HG03521 (cell line): ENCODE results near the gene PHETA2.
"Not testable (repeated sequence)": the region's sequence is repeated elsewhere in the genome, so short reads cannot be mapped to it uniquely, and the experiment has no call there.

ENCODE experiments used
- ATAC-seq: cut with Tn5 transposase; IDR thresholded peaks from one replicate; pipeline ENCODE4 v1.9.1; 2021; ENCODE audit warnings: mild to moderate bottlenecking, moderate library complexity; ENCODE audit not compliant: unreplicated experiment

The PHETA2 gene

GRCh38 chr22:42101199-42101598 lies 27.2 kb downstream of the PHETA2 start:
- no peak for ATAC-seq

DNA sequence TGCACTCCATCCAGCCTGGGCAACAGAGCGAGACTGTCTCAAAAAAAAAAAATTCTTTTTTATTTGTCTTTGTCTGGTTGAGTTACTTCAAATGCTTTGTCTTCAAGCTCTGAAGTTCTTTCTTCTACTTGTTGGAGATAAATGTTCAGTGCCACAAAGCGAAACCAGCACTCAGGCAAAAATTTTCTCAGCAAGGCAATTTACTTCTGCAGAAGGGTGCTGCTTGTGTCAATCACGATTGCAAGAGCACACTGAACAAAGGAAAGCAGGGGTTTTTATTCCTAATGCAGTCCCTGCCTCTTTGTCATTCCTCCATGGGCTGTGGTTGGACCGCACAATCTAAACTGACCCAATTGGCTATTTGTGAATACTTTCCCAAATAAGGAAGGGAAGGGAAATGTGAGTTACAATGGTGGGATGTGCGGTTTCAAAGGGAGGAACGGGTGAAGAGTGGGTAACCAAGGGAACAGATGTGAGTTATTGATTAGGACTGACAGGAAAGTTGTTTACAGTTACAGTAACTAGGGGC lies 30.3 kb downstream of the PHETA2 start:
- not testable (repeated sequence) for ATAC-seq

- no peak for ATAC-seq
Observed at GRCh38 chr22:42108848-42109247, 34.8 kb downstream of the PHETA2 start.

DNA sequence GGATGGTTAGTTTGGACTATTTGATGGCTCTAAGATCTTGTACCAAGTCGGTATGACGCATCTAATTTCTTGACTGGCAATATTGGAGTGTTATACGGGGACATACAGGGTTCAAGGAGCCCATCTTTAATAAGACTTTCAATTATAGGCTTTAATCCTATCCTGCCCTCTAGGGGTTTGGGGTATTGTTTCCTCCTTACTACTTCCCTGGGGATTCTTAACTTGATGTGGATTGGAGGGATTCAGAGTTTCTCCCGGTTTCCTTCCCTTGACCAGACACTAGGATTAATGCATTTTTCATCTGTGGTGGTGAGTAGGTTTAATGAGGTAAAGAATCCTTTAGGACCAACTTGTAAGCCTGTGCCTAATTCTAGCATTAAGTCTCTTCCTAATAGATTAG lies 37.8 kb downstream of the PHETA2 start:
- ATAC-seq = no peak

- not testable (repeated sequence) for ATAC-seq
Observed at GRCh38 chr22:42112793-42113192, 38.7 kb downstream of the PHETA2 start.

- no peak for ATAC-seq
Observed at GRCh38 chr22:42114721-42115120, 40.7 kb downstream of the PHETA2 start.

- ATAC-seq = not testable (repeated sequence)
Observed at GRCh38 chr22:42115420-42115830, 41.4 kb downstream of the PHETA2 start.

DNA sequence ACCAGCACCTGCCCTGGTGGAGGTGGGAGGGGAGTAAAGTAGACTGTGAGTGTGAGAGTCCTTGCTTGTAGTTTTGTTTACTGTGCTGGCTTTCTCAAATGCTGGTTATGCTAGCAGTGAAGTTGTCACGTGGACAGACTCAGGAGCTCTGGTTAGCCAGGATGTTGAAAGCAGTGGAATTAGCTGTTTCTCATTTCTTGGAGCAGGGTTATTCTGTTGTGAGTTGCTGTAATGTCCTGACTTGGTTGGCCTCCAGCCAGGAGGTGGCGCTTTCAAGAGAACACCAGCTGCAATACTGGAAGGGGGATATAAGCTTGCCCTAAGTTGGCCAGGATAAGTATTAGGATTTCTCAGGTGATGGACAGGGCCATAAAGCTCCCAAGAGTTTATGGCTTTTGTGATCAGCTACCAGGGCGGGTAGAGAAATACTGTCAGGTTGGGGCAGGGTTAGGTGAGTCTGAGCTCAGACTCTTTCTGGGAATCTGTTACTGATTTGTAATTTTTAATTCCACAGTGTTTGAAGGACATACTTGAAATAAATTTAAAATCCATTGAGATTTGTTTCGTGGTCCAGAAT lies 42.9 kb downstream of the PHETA2 start:
- ATAC-seq = no peak

- ATAC-seq = not testable (repeated sequence)
Observed at GRCh38 chr22:42120231-42121021, 46.4 kb downstream of the PHETA2 start.

DNA sequence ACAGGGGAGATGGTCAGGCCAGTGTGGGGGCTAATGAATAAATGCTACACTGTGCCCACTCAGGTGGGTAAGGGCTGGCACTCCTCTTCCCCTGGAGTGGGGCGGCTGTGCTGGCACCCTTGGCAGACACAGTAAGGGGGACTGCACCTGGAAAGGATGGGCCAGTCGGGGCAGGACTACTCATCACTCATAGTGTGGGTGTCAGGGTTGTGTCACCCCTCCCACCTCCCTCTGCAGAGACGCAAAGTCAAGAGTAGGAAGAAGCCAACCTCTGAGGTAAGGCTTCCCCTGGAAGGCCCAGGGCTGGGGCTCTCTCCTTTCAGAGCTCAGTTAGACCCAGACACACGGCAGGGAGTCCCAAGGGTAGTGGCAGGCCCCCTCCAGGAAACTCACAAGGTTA lies 49.5 kb downstream of the PHETA2 start:
- not testable (repeated sequence) for ATAC-seq

- ATAC-seq = no peak
Observed at GRCh38 chr22:42127606-42128005, 53.6 kb downstream of the PHETA2 start.

- ATAC-seq = not testable (repeated sequence)
Observed at GRCh38 chr22:42128007-42128406, 54.0 kb downstream of the PHETA2 start.
